PC-3 (cell line): ENCODE data around the gene PRPSAP2.

Experiments
- EZH2 ChIP-seq: fragments of 300-600 bp; sonication (generic); IDR thresholded peaks from one replicate; pipeline ENCODE4 v1.6.1; 2017; ENCODE audit warnings: antibody characterized with exemption, mild to moderate bottlenecking, low read length; ENCODE audit not compliant: unreplicated experiment
- TF ChIP-seq, protein P1 (sequence below): fragments of 300-600 bp; sonication (generic); conservative IDR thresholded peaks from 2 replicates; pipeline ENCODE4 v1.5.1; 2017; ENCODE audit warnings: antibody characterized with exemption, low read depth, mild to moderate bottlenecking, low read length

DNA sequence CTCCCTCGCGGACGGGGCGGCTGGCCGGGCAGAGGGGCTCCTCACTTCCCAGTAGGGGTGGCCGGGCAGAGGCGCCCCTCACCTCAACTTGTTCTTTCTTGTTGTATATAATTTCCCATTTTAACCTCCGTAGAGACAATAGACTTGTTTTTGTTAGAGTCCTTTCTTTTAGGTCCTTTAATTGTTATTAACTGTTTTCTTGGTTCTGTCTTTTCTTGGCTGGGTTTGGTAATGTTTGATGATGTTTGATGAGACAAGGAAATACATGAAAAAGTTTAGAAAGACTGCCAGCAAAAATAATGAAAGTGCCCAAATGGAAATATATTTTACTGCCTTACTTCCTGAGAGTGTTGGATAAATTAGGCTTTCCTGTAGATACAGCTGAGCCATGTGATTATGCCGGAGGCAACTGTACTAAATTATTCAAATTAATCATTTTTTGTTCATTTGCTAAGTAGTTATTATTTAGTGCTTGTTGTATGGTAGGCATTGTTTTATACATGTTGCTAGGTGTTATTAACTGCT lies 30.9 kb downstream of the PRPSAP2 start:
- TF ChIP-seq, protein P1, sequence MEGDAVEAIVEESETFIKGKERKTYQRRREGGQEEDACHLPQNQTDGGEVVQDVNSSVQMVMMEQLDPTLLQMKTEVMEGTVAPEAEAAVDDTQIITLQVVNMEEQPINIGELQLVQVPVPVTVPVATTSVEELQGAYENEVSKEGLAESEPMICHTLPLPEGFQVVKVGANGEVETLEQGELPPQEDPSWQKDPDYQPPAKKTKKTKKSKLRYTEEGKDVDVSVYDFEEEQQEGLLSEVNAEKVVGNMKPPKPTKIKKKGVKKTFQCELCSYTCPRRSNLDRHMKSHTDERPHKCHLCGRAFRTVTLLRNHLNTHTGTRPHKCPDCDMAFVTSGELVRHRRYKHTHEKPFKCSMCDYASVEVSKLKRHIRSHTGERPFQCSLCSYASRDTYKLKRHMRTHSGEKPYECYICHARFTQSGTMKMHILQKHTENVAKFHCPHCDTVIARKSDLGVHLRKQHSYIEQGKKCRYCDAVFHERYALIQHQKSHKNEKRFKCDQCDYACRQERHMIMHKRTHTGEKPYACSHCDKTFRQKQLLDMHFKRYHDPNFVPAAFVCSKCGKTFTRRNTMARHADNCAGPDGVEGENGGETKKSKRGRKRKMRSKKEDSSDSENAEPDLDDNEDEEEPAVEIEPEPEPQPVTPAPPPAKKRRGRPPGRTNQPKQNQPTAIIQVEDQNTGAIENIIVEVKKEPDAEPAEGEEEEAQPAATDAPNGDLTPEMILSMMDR = no peak
- TF ChIP-seq EZH2 = no peak
